Gastroesophageal sphincter (tissue), 4 donors: ENCODE data around the gene TMBIM4. TPM values are rescaled to one million over a fixed set of nuclear protein-coding genes. Genes with fewer than 3 reads are reported as not detected.
A peak's percentile ranks its signal among the peaks of the same experiment; 100 is the strongest.

Source experiments
- ATAC-seq: fragments of 150-250 bp; one replicate; pipeline ENCODE4 v1.9.1; 2016; ENCODE audit warnings: mild to moderate bottlenecking, moderate library complexity
- H3K27ac ChIP-seq, 4 donors: fragments of 200-600 bp; sonication (generic) in 3 of 4; 1 replicate in 3 of 4; 2 replicates in 1 of 4; pipeline ENCODE4 v1.5.1; 2016 to 2019
- H3K27me3 ChIP-seq: fragments of 200-600 bp; sonication (generic); one replicate; pipeline ENCODE4 v1.5.1; 2019
- H3K36me3 ChIP-seq, 2 donors: fragments of 200-600 bp; sonication (generic); one replicate each; pipeline ENCODE4 v1.5.1; 2019; ENCODE audit warnings: control low read depth in 1 of 2
- H3K4me1 ChIP-seq, 3 donors: fragments of 200-600 bp; sonication (generic); 1 replicate in 2 of 3; 2 replicates in 1 of 3; pipeline ENCODE4 v1.5.1; 2016 to 2019; ENCODE audit warnings: control low read depth in 2 of 3
- H3K4me3 ChIP-seq, 2 donors: fragments of 200-600 bp; sonication (generic); one replicate each; pipeline ENCODE4 v1.5.1; 2019; ENCODE audit warnings: mild to moderate bottlenecking in 1 of 2, moderate library complexity in 1 of 2
- H3K9me3 ChIP-seq, 3 donors: fragments of 200-600 bp; sonication (generic); one replicate each; pipeline ENCODE4 v1.5.1; 2017 to 2019; ENCODE audit warnings: control low read depth in 2 of 3
- CTCF ChIP-seq, 4 experiments: fragments of 200-600 bp in 2 of 4; fragments of 450-650 bp in 2 of 4; sonication (generic) in 1 of 4; IDR thresholded peaks; one replicate each; pipeline ENCODE4 v1.5.1; 2017 to 2019; ENCODE audit warnings: antibody characterized with exemption in 4 of 4, mild to moderate bottlenecking in 2 of 4, moderate library complexity in 2 of 4
- EP300 ChIP-seq: sonication (generic); formaldehyde crosslinking; IDR thresholded peaks from one replicate; pipeline ENCODE4 v1.6.1; 2017; ENCODE audit warnings: antibody characterized with exemption, mild to moderate bottlenecking
- POLR2A ChIP-seq, 2 donors: fragments of 450-650 bp; IDR thresholded peaks; one replicate each; pipeline ENCODE4 v1.6.1; 2017; ENCODE audit warnings: antibody characterized with exemption in 2 of 2, mild to moderate bottlenecking in 2 of 2, moderate library complexity in 1 of 2
- POLR2AphosphoS5 ChIP-seq: sonication (generic); formaldehyde crosslinking; IDR thresholded peaks from one replicate; pipeline ENCODE4 v1.6.1; 2017; ENCODE audit warnings: antibody characterized with exemption
- WGBS, 2 donors: methylation state at CpG; one replicate each; pipeline ENCODE4 v1.1.5; 2018; ENCODE audit warnings: low coverage in 1 of 2; 5-methylcytosine and 5-hydroxymethylcytosine counted together
- total RNA-seq, 4 donors: library from RNA; depleted of rRNA; stranded (reverse); fragments of >200 nt; gene quantifications; one replicate each; pipeline ENCODE4 v1.1.0, GENCODE V29; 2016

The TMBIM4 gene
- total RNA-seq, 4 donors from 2014 or later = 150 to 162 (median 156) TPM

- 100% methylated on average over 2 of the region's 2 CpGs; no CpG with 5 or more reads in 1 of the 2 donors for WGBS, 2 donors
- peaks cover 0 to 77% of the 10 kb centered on the region in 2 donors for H3K36me3 ChIP-seq
- H3K27ac ChIP-seq = no peak overlapping the region
- H3K4me3 ChIP-seq = no peak overlapping the region
- peaks cover 0 to 20% (median 0%) of the 10 kb centered on the region in 3 donors for H3K9me3 ChIP-seq
- TF ChIP-seq CTCF (IDR thresholded peaks at IDR 0.05) (no peak), EP300 (no peak), POLR2AphosphoS5 (no peak), POLR2A (IDR thresholded peaks at IDR 0.05) (no peak)
- H3K4me1 ChIP-seq = peaks cover 0 to 3% (median 0%) of the 10 kb centered on the region in 3 donors
- no peak for ATAC-seq
- H3K27me3 ChIP-seq = no peaks in the 10 kb centered on the region
These were observed 30.5 kb downstream of the TMBIM4 start for GRCh38 chr12:66139328-66139727.

GRCh38 chr12:66137937-66138336 lies 31.9 kb downstream of the TMBIM4 start:
- Histone ChIP-seq H3K4me3 (no peak overlapping the region), H3K27me3 (no peaks in the 10 kb centered on the region), H3K36me3 (peaks cover 0 to 68% of the 10 kb centered on the region in 2 donors), H3K4me1 (no peaks in the 10 kb centered on the region), H3K27ac (no peak overlapping the region), H3K9me3 (peaks cover 0 to 20% (median 0%) of the 10 kb centered on the region in 3 donors)
- 82 to 88% methylated on average over 3 of the region's 3 CpGs for whole genome bisulfite sequencing, 2 donors
- TF ChIP-seq EP300 (no peak), CTCF (IDR thresholded peaks at IDR 0.05) (no peak), POLR2AphosphoS5 (no peak), POLR2A (IDR thresholded peaks at IDR 0.05) (no peak)
- no peak for ATAC-seq

- Histone ChIP-seq H3K36me3 (peaks cover 1 to 33% of the 10 kb centered on the region in 2 donors), H3K27me3 (no peaks in the 10 kb centered on the region), H3K27ac (no peak overlapping the region), H3K9me3 (no peaks in the 10 kb centered on the region), H3K4me1 (peaks cover 0 to 31% (median 11%) of the 10 kb centered on the region in 3 donors), H3K4me3 (no peak overlapping the region)
- no peak for TF ChIP-seq EP300
- TF ChIP-seq CTCF (IDR thresholded peaks at IDR 0.05) = no peak
- no peak for TF ChIP-seq POLR2A (IDR thresholded peaks at IDR 0.05)
- no peak for TF ChIP-seq POLR2AphosphoS5
- ATAC-seq = no peak
These were observed 37.4 kb downstream of the TMBIM4 start for GRCh38 chr12:66132408-66132807.

GRCh38 chr12:66131067-66131688 lies 38.6 kb downstream of the TMBIM4 start:
- H3K27ac ChIP-seq = peak overlapping the region in 3 of 4 donors; percentile 68 to 78 (median 75)
- 5 to 19% methylated on average over 7 to 10 of the region's 11 CpGs for WGBS, 2 donors
- TF ChIP-seq POLR2AphosphoS5 = no peak
- TF ChIP-seq POLR2A (IDR thresholded peaks at IDR 0.05) = no peak
- TF ChIP-seq CTCF (IDR thresholded peaks at IDR 0.05) = no peak
- no peak for TF ChIP-seq EP300
- H3K27me3 ChIP-seq = no peaks in the 10 kb centered on the region
- peaks cover 2 to 33% of the 10 kb centered on the region in 2 donors for H3K36me3 ChIP-seq
- H3K4me3 ChIP-seq = peak overlapping the region; percentile 74 to 84
- H3K9me3 ChIP-seq = no peaks in the 10 kb centered on the region
- ATAC-seq = peak; percentile 7
- peaks cover 0 to 32% (median 11%) of the 10 kb centered on the region in 3 donors for H3K4me1 ChIP-seq
